ENCODE measurements around the gene DEFB123.

GRCh38 chr20:31474758-31475427 is 34.5 kb downstream of the DEFB123 start, which contains the start of the genes DEFB124 and REM1:
- no peak for TF ChIP-seq CTCF (IDR thresholded peaks at IDR 0.05)
- TF ChIP-seq POLR2A (IDR thresholded peaks at IDR 0.05): no peak

All from suprapubic skin (tissue), 3 donors.